Measurements from ENCODE around the gene KIF6. TPM values are rescaled to one million over a fixed set of nuclear protein-coding genes. Genes with fewer than 3 reads are reported as not detected.
"Not testable (repeated sequence)": the region's sequence is repeated elsewhere in the genome, so short reads cannot be mapped to it uniquely, and the experiment has no call there.

Gene KIF6
- total RNA-seq, 6 experiments from 2014 or later: not detected

GRCh38 chr6:39518221-39518620 lies 207.0 kb downstream of the KIF6 start:
- H3K27me3 Mint-ChIP-seq (ENCODE audit: insufficient read depth): no peaks in the 10 kb centered on the region
- H3K4me1 Mint-ChIP-seq (ENCODE audit: low read depth): no peaks in the 10 kb centered on the region
- TF ChIP-seq CTCF (IDR thresholded peaks at IDR 0.05): no peak
- no peak overlapping the region for H3K4me3 Mint-ChIP-seq
- no peaks in the 10 kb centered on the region for H3K36me3 Mint-ChIP-seq (ENCODE audit: low read depth)
- no peak overlapping the region for H3K27ac Mint-ChIP-seq
- peaks cover 28% of the 10 kb centered on the region for H3K9me3 Mint-ChIP-seq
- no peak for DNase-seq

DNA sequence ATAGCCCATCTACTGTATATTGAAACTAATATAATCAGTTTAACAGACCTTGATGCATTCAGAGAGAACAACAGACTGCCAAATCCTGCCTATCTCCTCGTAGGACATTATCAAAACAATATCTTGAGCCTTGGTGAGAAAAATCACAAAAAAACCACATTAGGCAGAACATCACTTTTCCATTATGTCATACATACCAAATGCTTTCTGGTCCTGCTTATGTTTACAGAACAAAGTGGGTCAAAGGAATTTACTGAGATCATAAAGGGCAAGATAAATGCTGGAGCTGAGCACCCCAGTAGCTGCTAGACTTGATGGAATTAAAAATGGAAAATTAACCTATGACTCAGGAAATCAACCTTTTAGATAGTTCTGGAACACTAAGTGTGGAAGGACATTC lies 207.5 kb downstream of the KIF6 start:
- DNase-seq: no peak
- Mint-ChIP-seq H3K9me3 (peaks cover 30% of the 10 kb centered on the region), H3K4me1 (ENCODE audit: low read depth) (no peaks in the 10 kb centered on the region), H3K36me3 (ENCODE audit: low read depth) (no peaks in the 10 kb centered on the region), H3K27me3 (ENCODE audit: insufficient read depth) (no peaks in the 10 kb centered on the region), H3K27ac (no peak overlapping the region), H3K4me3 (no peak overlapping the region)
- no peak for TF ChIP-seq CTCF (IDR thresholded peaks at IDR 0.05)

DNA sequence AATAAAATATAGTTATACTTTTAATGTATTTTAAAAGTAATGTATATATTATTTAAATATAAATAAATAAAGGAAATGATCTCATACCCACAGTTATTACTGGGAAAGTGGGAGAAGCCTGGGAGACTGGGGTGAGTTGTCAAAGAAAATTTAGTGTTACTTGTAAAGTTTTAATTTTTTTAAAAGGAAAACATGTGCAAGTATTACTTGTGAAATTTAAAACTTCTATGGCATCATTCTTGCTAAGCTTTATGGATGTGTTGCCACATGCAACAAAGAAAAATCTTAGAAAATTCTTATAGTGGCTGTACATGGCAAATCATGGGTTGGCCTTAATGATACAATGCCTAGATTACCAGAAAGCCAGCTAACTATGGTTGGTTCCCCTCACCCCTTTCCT lies 208.7 kb downstream of the KIF6 start:
- H3K4me1 Mint-ChIP-seq (ENCODE audit: low read depth): no peaks in the 10 kb centered on the region
- TF ChIP-seq CTCF (IDR thresholded peaks at IDR 0.05): no peak
- H3K9me3 Mint-ChIP-seq: peaks cover 38% of the 10 kb centered on the region
- H3K4me3 Mint-ChIP-seq: no peak overlapping the region
- no peak for DNase-seq
- no peak overlapping the region for H3K27ac Mint-ChIP-seq
- H3K27me3 Mint-ChIP-seq (ENCODE audit: insufficient read depth): no peaks in the 10 kb centered on the region
- H3K36me3 Mint-ChIP-seq (ENCODE audit: low read depth): no peaks in the 10 kb centered on the region

GRCh38 chr6:39515471-39515870 lies 209.7 kb downstream of the KIF6 start:
- Mint-ChIP-seq H3K27me3 (ENCODE audit: insufficient read depth) (no peaks in the 10 kb centered on the region), H3K4me1 (ENCODE audit: low read depth) (no peaks in the 10 kb centered on the region), H3K4me3 (no peak overlapping the region), H3K36me3 (ENCODE audit: low read depth) (no peaks in the 10 kb centered on the region), H3K9me3 (peaks cover 47% of the 10 kb centered on the region), H3K27ac (no peak overlapping the region)
- no peak for TF ChIP-seq CTCF (IDR thresholded peaks at IDR 0.05)
- DNase-seq: no peak

- no peak for TF ChIP-seq CTCF (IDR thresholded peaks at IDR 0.05)
- H3K36me3 Mint-ChIP-seq (ENCODE audit: low read depth): no peaks in the 10 kb centered on the region
- H3K4me3 Mint-ChIP-seq: no peak overlapping the region
- H3K27ac Mint-ChIP-seq: no peak overlapping the region
- no peak for DNase-seq
- H3K27me3 Mint-ChIP-seq (ENCODE audit: insufficient read depth): no peaks in the 10 kb centered on the region
- peaks cover 51% of the 10 kb centered on the region for H3K9me3 Mint-ChIP-seq
- no peaks in the 10 kb centered on the region for H3K4me1 Mint-ChIP-seq (ENCODE audit: low read depth)
These were observed 210.2 kb downstream of the KIF6 start for GRCh38 chr6:39515006-39515405.

GRCh38 chr6:39509831-39510230 lies 215.4 kb downstream of the KIF6 start:
- not testable (repeated sequence) for H3K27me3 Mint-ChIP-seq (ENCODE audit: insufficient read depth); H3K4me1 Mint-ChIP-seq (ENCODE audit: low read depth); H3K27ac Mint-ChIP-seq; H3K4me3 Mint-ChIP-seq; DNase-seq; H3K36me3 Mint-ChIP-seq (ENCODE audit: low read depth)
- H3K9me3 Mint-ChIP-seq: peaks cover 75% of the 10 kb centered on the region

Measured in HFFc6 (cell line).